Amniotic epithelial cell (primary cell): ENCODE results near the gene ABI2.
"Not testable (repeated sequence)": the region's sequence is repeated elsewhere in the genome, so short reads cannot be mapped to it uniquely, and the experiment has no call there.

Experiments used
- DNase-seq: peaks from one replicate; pipeline ENCODE4 v3.0.0-alpha.2; 2010; ENCODE audit warnings: low read depth

ABI2 gene

DNA sequence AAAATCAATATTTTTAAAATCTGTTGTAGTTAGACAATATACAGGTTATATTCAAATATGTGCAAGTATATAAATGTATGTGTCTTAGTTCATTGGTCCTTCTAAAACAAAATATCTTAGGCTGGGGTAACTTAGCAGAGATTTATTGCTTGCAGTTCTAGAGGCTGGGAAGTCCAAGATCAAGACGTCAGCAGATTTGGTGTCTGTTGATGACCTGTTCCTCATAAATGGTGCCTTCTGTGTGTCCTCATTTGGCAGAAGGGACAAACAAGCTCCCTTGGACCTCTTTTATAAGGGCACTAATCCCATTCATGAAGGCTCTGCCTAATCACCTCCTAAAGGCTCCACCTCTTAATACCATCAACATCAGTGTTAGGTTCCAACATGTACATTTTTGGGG, 31.3 kb downstream of the ABI2 start:
- DNase-seq, result no peak

DNA sequence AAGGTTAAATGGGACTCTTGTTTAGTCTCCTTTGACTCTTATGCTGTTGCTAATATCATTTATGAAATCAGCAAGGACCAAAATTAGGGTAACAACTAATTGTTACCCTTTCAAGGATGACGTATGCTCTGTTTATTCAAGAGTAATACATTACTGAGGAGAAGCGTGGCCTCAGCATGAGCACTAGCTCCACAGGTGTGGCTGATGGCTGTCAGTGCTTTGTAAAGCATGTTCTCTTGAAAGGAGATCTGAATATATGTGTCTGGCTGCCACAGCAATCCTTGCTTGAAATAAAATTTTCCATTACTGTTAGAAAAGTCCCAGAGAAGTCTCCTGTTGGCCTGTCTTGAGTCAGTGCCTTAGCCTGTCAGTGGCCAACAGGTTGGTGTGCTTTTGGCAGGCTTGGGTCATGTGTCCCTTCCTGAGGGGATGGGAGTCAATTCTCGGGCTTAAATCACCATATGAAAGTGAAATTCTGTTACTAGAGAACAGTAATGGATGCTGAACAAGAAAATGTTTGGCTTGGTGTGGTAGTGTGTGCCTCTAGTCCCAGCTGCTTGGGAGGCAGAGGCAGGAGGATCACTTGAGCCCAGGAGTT, 32.7 kb downstream of the ABI2 start:
- DNase-seq, result no peak

DNA sequence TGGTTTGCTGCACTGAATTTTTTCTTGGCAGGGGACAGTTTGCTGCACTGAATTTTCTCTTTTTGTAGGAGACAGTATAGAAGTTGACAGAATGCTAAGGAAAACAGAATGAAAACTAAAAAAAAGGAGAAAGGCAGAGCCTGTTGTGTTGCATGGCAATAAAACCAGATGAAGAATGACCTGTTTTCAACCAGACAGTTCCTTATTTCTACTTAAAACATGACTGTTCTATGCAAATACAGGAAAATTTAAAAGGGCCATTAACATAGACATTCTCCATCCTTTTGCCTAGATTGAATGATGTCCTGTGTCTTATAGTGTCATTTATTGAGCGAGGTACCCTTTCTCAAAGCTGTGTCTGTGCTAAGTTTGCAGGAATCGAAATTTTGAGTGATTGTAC, 33.3 kb downstream of the ABI2 start:
- DNase-seq, result no peak

GRCh38 chr2:203361922-203362321, 33.7 kb downstream of the ABI2 start:
- DNase-seq, result no peak

- peak; percentile 8 for DNase-seq
Observed at GRCh38 chr2:203366639-203367466, 38.7 kb downstream of the ABI2 start.

DNA sequence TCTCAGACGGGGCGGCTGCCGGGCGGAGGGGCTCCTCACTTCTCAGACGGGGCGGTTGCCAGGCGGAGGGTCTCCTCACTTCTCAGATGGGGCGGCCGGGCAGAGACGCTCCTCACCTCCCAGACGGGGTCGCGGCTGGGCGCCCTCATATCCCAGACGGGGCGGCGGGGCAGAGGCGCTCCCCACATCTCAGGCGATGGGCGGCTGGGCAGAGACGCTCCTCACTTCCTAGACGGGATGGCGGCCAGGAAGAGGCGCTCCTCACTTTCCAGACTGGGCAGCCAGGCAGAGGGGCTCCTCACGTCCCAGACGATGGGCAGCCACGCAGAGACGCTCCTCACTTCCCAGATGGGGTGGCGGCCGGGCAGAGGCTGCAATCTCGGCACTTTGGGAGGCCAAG, 44.5 kb downstream of the ABI2 start:
- DNase-seq, result not testable (repeated sequence)

GRCh38 chr2:203376173-203376572, 48.0 kb downstream of the ABI2 start:
- no peak for DNase-seq

DNA sequence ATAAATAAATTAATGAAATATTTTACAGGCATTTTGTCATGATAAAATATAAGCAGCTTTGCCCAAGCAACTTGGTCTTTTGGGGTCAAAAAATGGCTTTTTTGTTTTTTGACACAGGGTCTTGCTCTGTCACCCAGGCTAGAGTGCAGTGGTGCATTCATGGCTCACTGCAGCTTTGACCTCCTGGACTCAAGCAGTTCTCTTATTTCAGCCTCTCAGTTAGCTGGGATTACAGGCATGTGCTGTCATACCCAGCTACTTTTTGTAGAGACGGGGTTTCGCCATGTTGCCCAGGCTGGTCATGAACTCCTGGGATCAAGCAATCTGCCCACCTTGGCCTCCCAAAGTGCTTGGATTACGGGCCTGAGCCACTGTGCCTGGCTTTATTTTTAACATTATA, 51.0 kb downstream of the ABI2 start:
- no peak for DNase-seq

- no peak for DNase-seq
Observed at GRCh38 chr2:203383038-203383437, 54.8 kb downstream of the ABI2 start.

DNA sequence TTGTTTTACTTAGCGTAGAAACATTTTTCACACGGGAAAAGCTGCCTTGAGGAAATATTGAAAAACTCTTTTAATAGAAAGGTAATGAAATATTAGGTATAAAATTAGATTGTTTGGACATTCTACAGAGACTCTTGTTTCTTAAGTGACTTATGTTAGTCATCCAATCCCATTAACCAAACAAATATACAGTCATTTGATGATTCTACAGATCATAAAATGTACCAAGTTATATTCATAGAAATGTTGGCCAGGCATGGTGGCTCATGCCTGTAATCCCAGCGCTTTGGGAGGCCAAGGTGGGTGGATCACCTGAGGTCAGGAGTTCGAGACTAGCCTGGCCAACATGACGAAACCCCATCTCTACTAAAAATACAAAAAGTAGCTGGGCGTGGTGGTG, 60.0 kb downstream of the ABI2 start:
- DNase-seq, result not testable (repeated sequence)

DNA sequence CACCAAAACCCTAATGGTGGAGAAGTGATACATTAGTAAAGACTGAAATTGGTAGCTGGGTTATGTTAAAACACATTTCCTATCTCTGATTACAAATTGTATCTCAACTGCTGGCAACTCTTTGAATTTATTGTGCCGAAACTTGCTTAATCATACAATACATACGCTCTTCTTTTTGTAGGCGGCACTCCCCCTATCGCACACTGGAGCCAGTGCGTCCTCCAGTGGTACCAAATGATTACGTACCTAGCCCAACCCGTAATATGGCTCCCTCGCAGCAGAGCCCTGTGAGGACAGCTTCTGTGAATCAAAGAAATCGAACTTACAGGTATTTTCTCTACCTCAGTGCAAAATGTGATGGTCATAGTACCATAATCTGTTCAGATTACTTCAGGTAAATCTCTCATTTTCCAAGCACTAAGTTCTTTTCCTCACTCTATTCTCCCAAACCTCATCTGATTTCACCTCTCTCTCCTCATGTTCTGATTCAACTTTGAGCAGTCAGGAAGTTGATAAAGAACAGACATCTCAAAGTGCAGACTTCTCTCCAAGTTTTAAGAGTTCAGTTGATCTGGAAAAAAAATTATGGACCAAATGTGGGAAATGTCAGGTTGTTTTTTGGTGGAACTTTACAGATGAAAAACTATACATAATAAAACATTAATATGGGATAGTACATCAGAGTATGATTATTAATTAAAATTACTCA, 66.5 kb downstream of the ABI2 start:
- DNase-seq, result peak; percentile 64

- no peak for DNase-seq
Observed at GRCh38 chr2:203395858-203396257, 67.7 kb downstream of the ABI2 start.

DNA sequence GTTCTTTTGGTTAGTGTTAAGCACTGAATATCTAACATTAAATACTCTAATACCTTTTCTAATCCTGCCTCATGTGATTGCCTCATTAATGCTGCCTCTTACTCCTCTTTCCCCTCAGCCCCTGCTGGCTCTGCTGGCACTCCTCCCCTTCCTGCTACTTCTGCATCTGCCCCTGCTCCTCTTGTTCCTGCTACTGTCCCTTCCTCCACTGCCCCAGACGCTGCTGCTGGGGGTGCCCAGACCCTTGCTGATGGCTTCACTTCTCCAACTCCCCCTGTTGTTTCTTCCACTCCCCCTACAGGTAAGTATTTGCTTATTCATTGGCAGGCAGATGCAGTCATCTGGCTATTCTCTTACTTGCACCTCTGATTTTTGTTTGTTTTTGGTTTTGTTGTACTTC, 68.5 kb downstream of the ABI2 start:
- no peak for DNase-seq

DNA sequence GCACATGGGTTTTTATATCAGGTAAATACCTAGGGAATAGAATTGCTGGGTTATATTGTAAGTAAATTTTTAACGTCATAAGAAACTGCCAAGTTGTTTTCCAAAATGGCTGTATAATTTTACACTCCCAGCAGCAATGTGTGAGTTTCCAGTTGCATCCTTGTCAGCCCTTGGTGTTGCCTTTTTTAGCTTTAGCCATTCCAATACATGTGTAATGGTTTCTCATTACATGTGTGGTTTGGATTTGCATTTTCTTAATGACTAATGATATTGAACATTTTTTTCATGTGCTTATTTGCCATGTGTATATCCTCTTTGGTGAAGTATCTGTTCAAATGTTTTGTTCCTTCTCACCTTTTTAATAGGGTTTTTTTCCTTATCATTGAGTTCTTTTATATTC, 70.8 kb downstream of the ABI2 start:
- DNase-seq, result no peak

GRCh38 chr2:203400805-203401585, 72.8 kb downstream of the ABI2 start:
- DNase-seq, result peak; percentile 43

GRCh38 chr2:203404996-203405395, 76.8 kb downstream of the ABI2 start:
- DNase-seq, result peak; percentile 86

DNA sequence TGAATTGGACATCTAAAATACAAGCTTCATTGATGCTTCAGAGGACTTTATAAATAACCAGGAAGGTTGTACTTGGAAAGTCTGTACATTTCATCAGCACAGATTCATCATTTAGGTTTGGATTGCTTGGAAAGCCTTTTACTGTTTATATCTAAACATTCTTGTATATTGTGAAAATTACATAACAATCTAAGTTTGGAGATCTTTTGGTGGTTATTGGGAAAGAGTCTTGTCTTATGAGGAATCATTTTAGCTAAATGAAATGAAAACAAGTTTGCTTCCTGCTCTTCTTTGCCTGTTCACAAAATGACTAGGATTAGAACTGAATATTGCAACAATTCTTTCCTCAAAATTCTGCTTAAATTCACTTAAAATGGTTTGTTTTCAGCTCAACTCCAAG, 79.3 kb downstream of the ABI2 start:
- peak; percentile 11 for DNase-seq

- DNase-seq, result no peak
Observed at GRCh38 chr2:203412546-203413331, 84.5 kb downstream of the ABI2 start.

- DNase-seq, result no peak
Observed at GRCh38 chr2:203413796-203414195, 85.6 kb downstream of the ABI2 start.

DNA sequence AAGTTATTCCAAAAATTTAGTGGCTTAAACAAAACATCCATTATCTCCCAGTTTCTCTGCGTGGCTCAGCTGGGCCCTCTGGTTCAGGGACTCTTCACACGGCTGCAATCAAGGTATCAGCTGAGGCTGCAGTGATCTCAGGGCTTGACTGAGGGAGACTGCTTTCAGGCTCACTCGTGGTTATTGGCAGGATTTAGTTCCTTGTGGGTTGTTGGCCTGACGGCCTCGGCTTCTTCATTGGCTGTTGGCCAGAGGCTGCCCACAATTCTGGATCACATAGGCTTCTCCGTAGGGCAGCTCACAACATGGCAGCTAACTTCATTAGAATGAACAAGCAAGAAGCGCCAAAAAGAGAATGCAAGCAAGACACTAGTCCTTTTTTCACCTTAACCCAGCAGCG, 90.1 kb downstream of the ABI2 start:
- DNase-seq, result peak; percentile 50

DNA sequence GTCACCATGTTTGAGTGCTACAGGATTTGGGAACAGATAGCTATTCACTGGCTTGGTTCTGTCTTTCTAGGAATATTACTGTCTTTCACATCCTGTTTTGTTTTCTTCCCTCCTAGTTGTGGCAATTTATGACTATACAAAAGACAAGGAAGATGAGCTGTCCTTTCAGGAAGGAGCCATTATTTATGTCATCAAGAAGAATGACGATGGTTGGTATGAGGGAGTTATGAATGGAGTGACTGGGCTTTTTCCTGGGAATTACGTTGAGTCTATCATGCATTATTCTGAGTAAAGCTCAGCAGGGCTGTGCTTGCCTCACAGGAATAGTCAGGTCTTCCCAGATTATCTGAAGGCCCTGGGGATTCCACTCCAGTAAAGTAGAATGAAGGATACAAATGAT, 98.9 kb downstream of the ABI2 start:
- DNase-seq, result peak; percentile 84

DNA sequence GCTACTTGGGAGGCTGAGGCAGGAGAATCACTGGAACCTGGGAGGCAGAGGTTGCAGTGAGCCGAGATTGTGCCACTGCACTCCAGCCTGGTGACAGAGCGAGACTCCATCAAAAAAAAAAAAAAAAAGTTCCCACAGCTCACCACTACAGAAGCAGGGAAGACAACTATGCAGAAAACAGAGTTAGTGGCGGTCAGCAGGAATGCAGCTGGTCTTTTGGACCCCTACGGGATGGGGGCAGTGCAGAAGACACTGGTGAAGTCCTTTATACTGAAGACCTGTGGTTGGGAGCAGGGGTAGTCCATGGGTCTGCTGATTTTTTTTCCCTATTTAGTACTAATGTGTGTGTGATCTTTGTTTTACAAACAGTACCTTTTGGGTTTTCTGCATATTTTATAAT, 101.4 kb downstream of the ABI2 start:
- not testable (repeated sequence) for DNase-seq
